OCI-M1 (cell line): ENCODE measurements around the gene HECTD1.
"Not testable (repeated sequence)": the region's sequence is repeated elsewhere in the genome, so short reads cannot be mapped to it uniquely, and the experiment has no call there.

Experiments used
- DNase-seq: peaks from one replicate; lab custom pipeline; 2025; lab: John Stamatoyannopoulos, UW

Gene HECTD1

DNA sequence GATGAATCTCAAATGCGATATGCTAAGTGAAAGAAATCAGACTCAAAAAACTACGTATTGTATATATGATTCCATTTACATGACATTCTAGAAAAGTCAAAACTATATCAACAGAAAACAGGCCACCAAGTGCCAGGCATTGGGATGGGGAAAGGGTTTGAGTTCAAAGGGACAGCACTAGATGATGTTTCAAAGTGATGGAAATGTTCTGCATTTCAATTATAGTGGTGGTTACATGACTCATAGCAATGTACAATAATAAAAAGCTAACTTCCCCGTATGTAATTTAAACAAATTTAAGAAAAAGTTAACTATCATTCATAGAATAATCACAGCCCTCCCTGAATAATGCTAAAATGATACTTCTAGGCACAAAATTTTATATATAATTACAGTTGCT, 13.5 kb downstream of the HECTD1 start:
- DNase-seq: no peak

- not testable (repeated sequence) for DNase-seq
Measured at GRCh38 chr14:31192544-31192943, 15.0 kb downstream of the HECTD1 start.

DNA sequence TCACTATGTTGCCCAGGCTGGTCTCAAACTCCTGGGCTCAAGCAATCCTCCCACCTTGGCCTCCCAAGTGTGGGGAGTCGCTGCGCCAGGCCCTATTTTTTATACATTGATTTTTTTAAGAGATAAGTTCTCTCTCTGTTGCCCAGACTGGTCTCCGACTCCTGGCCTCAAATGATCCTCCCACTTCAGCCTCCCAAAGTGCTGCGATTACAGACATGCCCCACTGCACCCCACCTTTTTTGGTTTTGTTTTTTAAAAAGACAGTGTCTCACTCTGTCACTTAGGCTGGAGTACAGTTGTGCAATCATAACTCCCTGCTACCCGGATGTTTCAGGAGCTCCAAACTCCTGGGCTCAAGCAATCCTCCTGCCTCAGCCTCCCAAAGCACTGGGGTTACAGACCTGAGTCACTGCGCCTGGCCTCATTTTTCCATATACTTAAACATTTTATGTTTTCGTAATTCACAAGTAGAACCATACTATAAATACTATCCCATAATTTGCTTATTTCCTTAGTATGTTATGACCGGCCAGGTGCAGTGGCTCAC, 16.8 kb downstream of the HECTD1 start:
- no peak for DNase-seq

GRCh38 chr14:31190219-31190603, 17.4 kb downstream of the HECTD1 start:
- DNase-seq: no peak

GRCh38 chr14:31189346-31190218, 18.0 kb downstream of the HECTD1 start:
- no peak for DNase-seq

- no peak for DNase-seq
Measured at GRCh38 chr14:31188744-31189143, 18.8 kb downstream of the HECTD1 start.

GRCh38 chr14:31182016-31182415, 25.6 kb downstream of the HECTD1 start:
- DNase-seq: not testable (repeated sequence)

DNA sequence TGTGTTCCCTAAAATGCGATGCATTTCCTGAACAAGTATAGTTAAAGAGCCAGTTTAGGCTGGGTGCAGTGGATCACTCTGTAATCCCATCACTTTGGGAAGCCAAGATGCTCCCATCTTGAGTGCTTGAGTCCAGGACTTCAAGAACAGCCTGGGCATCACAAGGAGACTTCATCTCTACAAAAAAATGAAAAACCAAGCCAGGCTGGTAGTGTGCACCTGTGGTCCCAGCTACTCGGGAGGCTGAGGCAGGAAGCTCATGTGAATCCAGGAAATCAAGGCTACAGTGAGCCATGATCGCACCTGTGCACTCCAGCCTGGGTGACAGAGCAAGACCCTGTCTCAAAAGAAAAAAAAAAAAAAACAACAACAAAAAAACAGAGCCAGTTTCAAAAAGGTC, 26.3 kb downstream of the HECTD1 start:
- no peak for DNase-seq

DNA sequence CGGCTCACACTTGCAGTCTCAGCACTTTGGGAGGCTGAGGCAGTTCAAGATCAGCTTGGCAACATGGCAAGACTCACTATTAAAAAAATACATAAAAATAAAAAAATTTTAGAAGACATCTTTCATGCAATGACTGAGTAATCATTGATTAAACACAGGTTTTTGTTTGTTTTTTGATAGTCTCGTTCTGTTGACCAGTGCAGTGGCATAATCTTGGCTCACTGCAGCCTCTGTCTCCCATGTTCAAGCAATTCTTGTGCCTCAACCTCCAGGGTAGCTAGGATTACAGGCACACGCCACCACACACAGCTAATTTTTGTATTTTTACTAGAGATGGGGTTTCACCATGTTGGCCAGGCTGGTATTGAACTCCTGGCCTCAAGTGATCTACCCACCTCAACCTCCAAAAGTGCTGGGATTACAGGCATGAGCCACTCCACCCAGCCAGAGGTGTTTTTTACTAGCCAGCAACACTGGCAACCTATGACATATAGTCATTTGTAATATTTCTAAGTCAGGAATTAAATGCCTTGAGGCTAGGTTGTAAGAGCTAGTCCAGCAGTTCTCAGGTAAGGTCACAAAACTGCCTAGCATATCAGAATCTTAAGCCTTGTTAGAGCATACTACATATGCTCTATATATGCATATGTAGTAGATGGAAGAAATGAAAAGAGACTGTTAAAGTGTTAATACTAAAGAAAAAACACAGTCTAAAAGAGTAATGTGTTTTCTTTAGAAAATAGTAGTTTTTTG, 27.1 kb downstream of the HECTD1 start:
- no peak for DNase-seq

DNA sequence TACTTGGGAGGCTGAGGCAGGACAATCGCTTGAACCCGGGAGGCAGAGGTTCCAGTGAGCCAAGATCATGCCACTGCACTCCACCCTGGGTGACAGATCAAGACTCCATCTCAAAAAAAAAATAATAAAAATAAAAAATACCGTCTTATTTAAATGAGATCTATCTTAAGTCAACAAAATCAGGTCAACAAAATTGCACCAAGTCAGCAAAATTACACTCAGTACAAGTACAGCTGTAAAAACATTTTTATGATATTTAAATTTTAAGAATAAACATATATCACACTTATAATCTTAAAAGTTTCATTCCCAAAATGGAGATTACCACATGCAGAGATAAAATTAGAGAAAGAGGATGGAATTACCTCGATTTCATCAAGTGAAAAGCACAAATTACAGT, 33.2 kb downstream of the HECTD1 start:
- DNase-seq: no peak

GRCh38 chr14:31173120-31173837, 34.3 kb downstream of the HECTD1 start:
- DNase-seq: no peak

- no peak for DNase-seq
Measured at GRCh38 chr14:31172084-31172483, 35.5 kb downstream of the HECTD1 start.

DNA sequence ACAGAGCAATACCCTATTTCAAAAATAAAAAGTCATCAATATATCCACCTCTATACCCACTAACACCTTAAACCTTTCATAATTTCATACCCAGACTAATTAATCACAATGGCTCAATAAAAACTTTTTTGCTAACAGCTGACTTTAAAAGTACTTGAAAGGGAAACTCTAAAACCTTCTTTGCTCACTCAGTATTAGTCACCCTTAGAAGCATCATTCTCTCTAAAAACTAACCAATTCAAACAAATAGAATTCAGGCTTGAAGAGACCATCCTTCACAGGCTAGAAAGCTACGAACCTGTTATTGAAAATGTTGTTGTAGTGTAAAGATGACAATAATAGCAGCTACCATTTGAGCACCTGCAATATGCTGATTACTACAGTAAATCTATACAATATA, 37.2 kb downstream of the HECTD1 start:
- no peak for DNase-seq

GRCh38 chr14:31169877-31170276, 37.7 kb downstream of the HECTD1 start:
- DNase-seq: no peak

DNA sequence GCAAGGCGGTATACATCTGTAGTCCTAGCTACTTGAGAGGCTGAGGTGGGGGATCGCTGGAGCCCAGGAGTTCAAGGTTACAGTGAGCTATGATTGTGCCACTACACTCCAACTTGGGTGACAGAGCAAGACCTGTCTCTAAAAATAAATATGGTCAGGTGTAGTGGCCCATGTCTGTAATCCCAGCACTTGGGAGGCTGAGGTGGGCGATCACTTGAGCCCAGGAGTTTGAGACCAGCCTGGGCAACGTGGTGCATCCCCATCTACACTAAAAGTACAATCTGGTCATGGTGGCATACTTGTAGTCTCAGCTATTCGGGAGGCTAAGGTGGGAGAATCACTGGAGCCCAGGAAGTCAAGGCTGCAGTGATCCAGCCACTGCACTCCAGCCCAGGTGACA, 40.6 kb downstream of the HECTD1 start:
- DNase-seq: no peak

GRCh38 chr14:31166271-31166561, 41.4 kb downstream of the HECTD1 start:
- DNase-seq: no peak

- DNase-seq: no peak
Measured at GRCh38 chr14:31164115-31164514, 43.5 kb downstream of the HECTD1 start.

DNA sequence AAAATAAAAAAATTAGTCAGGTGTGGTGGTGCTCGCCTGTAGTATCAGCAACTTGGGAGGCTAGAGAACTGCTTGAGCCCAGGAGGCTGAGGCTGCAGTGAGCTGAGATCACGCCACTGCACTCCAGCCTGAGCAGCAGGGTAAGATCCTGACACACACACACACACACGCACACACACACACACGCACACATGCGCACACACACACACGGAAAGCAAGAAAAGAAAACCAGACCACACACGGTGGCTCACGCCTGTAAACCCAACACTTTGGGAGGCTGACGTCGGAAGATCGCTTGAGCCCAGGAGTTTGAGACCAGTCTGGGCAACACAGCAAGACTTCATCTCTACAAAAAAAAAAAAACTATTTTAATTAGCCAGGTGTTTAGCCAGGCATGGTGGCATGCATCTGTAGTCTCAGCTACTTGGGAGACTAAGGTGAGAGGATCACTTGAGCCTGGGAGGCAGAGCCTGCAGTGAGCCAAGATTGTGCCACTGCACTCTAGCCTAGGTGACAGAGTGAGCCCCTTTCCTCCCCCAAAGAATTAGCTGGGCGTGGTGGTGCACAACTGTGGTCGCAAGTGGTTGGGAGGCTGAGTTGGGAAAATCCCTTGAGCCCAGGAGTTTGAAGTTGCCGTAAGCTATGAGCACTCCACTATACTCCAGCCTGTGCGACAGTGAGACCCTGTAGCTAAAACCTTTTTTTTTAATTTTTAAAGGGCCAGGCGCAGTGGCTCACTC, 44.5 kb downstream of the HECTD1 start:
- no peak for DNase-seq

- no peak for DNase-seq
Measured at GRCh38 chr14:31161274-31161673, 46.3 kb downstream of the HECTD1 start.

DNA sequence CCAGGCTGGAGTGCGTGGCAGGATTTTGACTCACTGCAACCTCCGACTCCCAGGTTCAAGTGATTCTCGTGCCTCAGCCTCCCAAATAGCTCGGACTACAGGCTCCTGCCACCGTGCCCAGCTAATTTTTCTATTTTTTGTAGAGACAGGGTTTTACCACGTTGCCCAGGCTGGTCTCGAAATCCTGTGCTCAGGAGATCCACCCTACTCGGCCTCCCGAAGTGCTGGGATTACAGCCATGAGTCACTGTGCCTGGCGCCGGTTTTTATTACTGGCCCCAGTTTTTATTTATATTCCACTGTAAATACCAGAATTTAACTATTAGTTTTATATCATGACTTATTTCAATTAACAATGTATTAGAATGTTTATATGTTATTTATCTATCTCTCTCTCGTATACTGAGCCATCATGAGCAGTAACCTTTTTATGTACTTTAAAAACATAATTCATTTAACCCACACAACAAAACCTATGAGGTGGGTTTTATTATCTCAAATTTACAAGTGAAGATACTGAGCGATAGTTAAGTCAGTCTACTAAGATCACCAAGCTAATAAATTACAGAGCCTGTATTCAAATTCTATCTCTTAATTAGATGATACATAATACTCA, 47.8 kb downstream of the HECTD1 start:
- no peak for DNase-seq

- no peak for DNase-seq
Measured at GRCh38 chr14:31154956-31155355, 52.6 kb downstream of the HECTD1 start.
